HG03571 (cell line): ENCODE results near the gene ACBD4.
A peak's percentile ranks its signal among the peaks of the same experiment; 100 is the strongest.

Source experiments
- ATAC-seq: cut with Tn5 transposase; IDR thresholded peaks from one replicate; pipeline ENCODE4 v1.9.1; 2021; ENCODE audit not compliant: unreplicated experiment

Gene ACBD4

GRCh38 chr17:45132572-45133463 is 2.7 kb upstream of the ACBD4 start:
- no peak for ATAC-seq

GRCh38 chr17:45135978-45136791 is 698 bp downstream of the ACBD4 start:
- no peak for ATAC-seq

GRCh38 chr17:45136846-45137560 is 1.5 kb downstream of the ACBD4 start:
- ATAC-seq, result no peak

- ATAC-seq, result no peak
These were observed 2.2 kb downstream of the ACBD4 start for GRCh38 chr17:45137561-45138305.

- no peak for ATAC-seq
These were observed 3.5 kb downstream of the ACBD4 start for GRCh38 chr17:45138911-45139532.

GRCh38 chr17:45139533-45139920 is 4.0 kb downstream of the ACBD4 start:
- no peak for ATAC-seq

- no peak for ATAC-seq
These were observed 7.7 kb downstream of the ACBD4 start for GRCh38 chr17:45143094-45143670.

GRCh38 chr17:45143767-45144198 is 8.3 kb downstream of the ACBD4 start:
- no peak for ATAC-seq

GRCh38 chr17:45144199-45145034 is 8.9 kb downstream of the ACBD4 start:
- ATAC-seq, result no peak

- ATAC-seq, result no peak
These were observed 9.5 kb downstream of the ACBD4 start for GRCh38 chr17:45145035-45145389.

GRCh38 chr17:45146166-45146565 is 10.7 kb downstream of the ACBD4 start:
- ATAC-seq, result no peak

GRCh38 chr17:45146592-45146889 is 11.1 kb downstream of the ACBD4 start:
- no peak for ATAC-seq

GRCh38 chr17:45146890-45147580 is 11.5 kb downstream of the ACBD4 start:
- ATAC-seq, result no peak

- no peak for ATAC-seq
These were observed 12.2 kb downstream of the ACBD4 start for GRCh38 chr17:45147581-45148182.

- ATAC-seq, result peak; percentile 66
These were observed 12.9 kb downstream of the ACBD4 start, which contains the start of gene HEXIM1 for GRCh38 chr17:45148183-45149036. Gene HEXIM1, plus strand, starts transcription at chr17:45148475. Its CDS starts 716 bp downstream, at chr17:45149191.

GRCh38 chr17:45149037-45149668 is 13.7 kb downstream of the ACBD4 start:
- no peak for ATAC-seq
